ENCODE results near the gene LRMDA. TPM values are rescaled to one million over a fixed set of nuclear protein-coding genes. Genes with fewer than 3 reads are reported as not detected.

The LRMDA gene
- total RNA-seq, 1 donor from 2014 or later, result 5.2 TPM

DNA sequence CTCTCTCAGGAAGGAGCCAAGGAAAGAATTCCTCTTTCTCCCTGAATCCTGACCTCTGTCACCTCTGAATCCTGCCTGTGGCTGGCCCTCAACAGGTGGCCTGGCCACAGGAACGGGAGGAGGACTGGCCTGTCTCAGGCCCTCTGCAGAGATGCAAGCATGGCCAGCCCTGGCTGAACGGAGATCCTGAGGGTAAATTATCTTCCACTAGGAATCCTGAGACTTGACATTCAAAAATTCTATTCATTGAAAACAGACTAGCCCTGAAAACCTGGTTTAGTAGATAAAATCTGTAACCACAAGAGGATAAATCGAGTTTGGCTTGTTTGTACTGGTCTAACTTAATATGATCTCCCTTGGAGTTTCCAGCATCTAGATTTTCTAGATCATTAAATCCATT, 579.3 kb downstream of the LRMDA start:
- peak overlapping the region; percentile 71 for H3K4me3 Mint-ChIP-seq
- no peaks in the 10 kb centered on the region for H3K36me3 ChIP-seq

DNA sequence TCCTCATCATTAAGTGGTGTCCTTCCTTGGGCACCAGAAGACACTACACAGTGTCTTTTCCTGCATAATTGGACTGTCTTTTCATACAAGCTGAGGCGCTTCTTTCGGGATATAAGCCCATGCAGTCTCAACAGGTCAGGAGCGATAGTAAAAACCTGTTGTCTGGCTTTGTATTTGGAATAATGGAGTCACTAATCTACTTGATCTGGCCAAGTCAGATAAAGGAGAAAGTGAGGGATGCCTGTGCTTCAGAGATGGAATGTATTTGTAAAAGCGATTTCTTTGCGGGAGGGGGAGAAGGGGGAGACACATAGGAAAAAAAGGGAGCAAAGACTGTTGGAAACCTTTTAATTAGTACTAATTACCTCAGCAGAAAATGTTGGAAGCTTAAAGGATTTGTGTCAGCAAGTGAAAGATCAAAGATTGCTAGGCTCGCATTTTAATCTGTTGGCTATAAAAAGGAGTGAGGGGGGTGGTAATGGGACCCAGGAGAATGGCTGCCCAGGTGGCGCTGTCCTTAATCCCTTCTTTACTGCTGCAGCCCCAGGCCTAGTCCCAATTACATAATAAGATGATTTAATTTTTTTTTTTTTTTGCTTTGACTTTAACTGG, 581.4 kb downstream of the LRMDA start:
- Mint-ChIP-seq H3K27ac (no peak overlapping the region), H3K9me3 (peaks cover 3% of the 10 kb centered on the region), H3K36me3 (no peaks in the 10 kb centered on the region), H3K4me1 (peaks cover 54% of the 10 kb centered on the region), H3K4me3 (peak overlapping the region; percentile 15), H3K27me3 (ENCODE audit: insufficient read depth, low read depth) (peaks cover 8% of the 10 kb centered on the region)
- Histone ChIP-seq H3K27me3 (no peaks in the 10 kb centered on the region), H3K4me3 (no peak overlapping the region), H2AFZ (replicated peaks) (no peak overlapping the region), H3K36me3 (no peaks in the 10 kb centered on the region), H3K4me1 (peaks cover 60% of the 10 kb centered on the region), H4K20me1 (ENCODE audit: low read depth) (no peaks in the 10 kb centered on the region), H3F3A (ENCODE audit: low read depth) (peaks cover 40% of the 10 kb centered on the region), H3K9ac (no peak overlapping the region), H3K4me2 (peak overlapping the region; percentile 48), H3K9me3 (ENCODE audit: low read depth) (no peaks in the 10 kb centered on the region), H3K79me2 (ENCODE audit: low read depth) (no peaks in the 10 kb centered on the region), H3K27ac (peak overlapping the region; percentile 44)
- no peak for TF ChIP-seq EZH2 (IDR thresholded peaks at IDR 0.05)
- TF ChIP-seq EZH2phosphoT487 (IDR thresholded peaks at IDR 0.05), result peak; percentile 94
- TF ChIP-seq, protein P1, sequence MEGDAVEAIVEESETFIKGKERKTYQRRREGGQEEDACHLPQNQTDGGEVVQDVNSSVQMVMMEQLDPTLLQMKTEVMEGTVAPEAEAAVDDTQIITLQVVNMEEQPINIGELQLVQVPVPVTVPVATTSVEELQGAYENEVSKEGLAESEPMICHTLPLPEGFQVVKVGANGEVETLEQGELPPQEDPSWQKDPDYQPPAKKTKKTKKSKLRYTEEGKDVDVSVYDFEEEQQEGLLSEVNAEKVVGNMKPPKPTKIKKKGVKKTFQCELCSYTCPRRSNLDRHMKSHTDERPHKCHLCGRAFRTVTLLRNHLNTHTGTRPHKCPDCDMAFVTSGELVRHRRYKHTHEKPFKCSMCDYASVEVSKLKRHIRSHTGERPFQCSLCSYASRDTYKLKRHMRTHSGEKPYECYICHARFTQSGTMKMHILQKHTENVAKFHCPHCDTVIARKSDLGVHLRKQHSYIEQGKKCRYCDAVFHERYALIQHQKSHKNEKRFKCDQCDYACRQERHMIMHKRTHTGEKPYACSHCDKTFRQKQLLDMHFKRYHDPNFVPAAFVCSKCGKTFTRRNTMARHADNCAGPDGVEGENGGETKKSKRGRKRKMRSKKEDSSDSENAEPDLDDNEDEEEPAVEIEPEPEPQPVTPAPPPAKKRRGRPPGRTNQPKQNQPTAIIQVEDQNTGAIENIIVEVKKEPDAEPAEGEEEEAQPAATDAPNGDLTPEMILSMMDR (IDR thresholded peaks at IDR 0.05), result peak; percentile 44
- DNase-seq (ENCODE audit: low spot score), result peak; percentile 87

More for the DNA sequence above, 579.3 kb downstream of the LRMDA start:
- Mint-ChIP-seq H3K4me1 (peaks cover 75% of the 10 kb centered on the region), H3K27ac (peak overlapping the region; percentile 2), H3K27me3 (ENCODE audit: insufficient read depth, low read depth) (peaks cover 5% of the 10 kb centered on the region), H3K36me3 (no peaks in the 10 kb centered on the region), H3K9me3 (peaks cover 3% of the 10 kb centered on the region)
- H3K9me3 ChIP-seq (ENCODE audit: low read depth), result no peaks in the 10 kb centered on the region
- no peak overlapping the region for H3K4me3 ChIP-seq
- TF ChIP-seq EZH2phosphoT487 (IDR thresholded peaks at IDR 0.05) (no peak), EZH2 (IDR thresholded peaks at IDR 0.05) (no peak)
- TF ChIP-seq, protein P1 (IDR thresholded peaks at IDR 0.05), result no peak
- no peaks in the 10 kb centered on the region for H3K27me3 ChIP-seq
- peak overlapping the region; percentile 13 for H3K27ac ChIP-seq
- H3F3A ChIP-seq (ENCODE audit: low read depth), result peaks cover 40% of the 10 kb centered on the region
- no peak overlapping the region for H3K9ac ChIP-seq
- H4K20me1 ChIP-seq (ENCODE audit: low read depth), result no peaks in the 10 kb centered on the region
- no peak overlapping the region for H2AFZ ChIP-seq (replicated peaks)
- DNase-seq (ENCODE audit: low spot score), result peak; percentile 56
- H3K4me2 ChIP-seq, result no peak overlapping the region
- peaks cover 80% of the 10 kb centered on the region for H3K4me1 ChIP-seq
- no peaks in the 10 kb centered on the region for H3K79me2 ChIP-seq (ENCODE audit: low read depth)

DNA sequence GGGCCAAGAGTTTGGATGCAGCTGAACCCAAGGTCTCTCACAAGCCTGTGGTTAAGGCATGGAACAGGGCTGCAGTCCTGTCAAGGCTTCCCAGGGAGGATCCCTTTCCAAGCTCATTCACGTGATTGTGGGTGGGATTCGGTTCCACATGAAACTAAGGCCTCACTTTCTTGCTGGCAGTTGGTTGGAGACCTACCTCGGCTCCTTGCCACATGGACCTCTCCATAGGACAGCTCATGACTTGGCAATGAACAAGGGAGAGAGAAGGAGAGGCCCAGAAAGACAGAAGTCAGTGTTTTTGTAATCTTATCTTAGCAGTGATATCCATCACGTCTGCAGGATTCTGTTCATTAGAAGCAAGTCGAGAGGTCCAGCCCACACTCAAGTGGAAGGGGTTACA, 583.8 kb downstream of the LRMDA start:
- TF ChIP-seq EZH2 (IDR thresholded peaks at IDR 0.05), result no peak
- TF ChIP-seq, protein P1 (IDR thresholded peaks at IDR 0.05), result no peak
- TF ChIP-seq EZH2phosphoT487 (IDR thresholded peaks at IDR 0.05), result no peak
- H3K4me3 Mint-ChIP-seq, result no peak overlapping the region
- H3K36me3 ChIP-seq, result no peaks in the 10 kb centered on the region
- H3K9ac ChIP-seq, result no peak overlapping the region
- no peaks in the 10 kb centered on the region for H4K20me1 ChIP-seq (ENCODE audit: low read depth)
- H3K27ac Mint-ChIP-seq, result no peak overlapping the region
- H3K9me3 ChIP-seq (ENCODE audit: low read depth), result no peaks in the 10 kb centered on the region
- H3K27ac ChIP-seq, result no peak overlapping the region
- no peaks in the 10 kb centered on the region for H3K79me2 ChIP-seq (ENCODE audit: low read depth)
- peaks cover 37% of the 10 kb centered on the region for H3K4me1 ChIP-seq
- H3K9me3 Mint-ChIP-seq, result peaks cover 3% of the 10 kb centered on the region
- DNase-seq (ENCODE audit: low spot score), result no peak
- no peaks in the 10 kb centered on the region for H3K27me3 ChIP-seq
- H3K36me3 Mint-ChIP-seq, result no peaks in the 10 kb centered on the region
- no peak overlapping the region for H3K4me3 ChIP-seq
- peaks cover 35% of the 10 kb centered on the region for H3K4me1 Mint-ChIP-seq
- no peak overlapping the region for H3K4me2 ChIP-seq
- no peak overlapping the region for H2AFZ ChIP-seq (replicated peaks)
- H3F3A ChIP-seq (ENCODE audit: low read depth), result peaks cover 36% of the 10 kb centered on the region
- H3K27me3 Mint-ChIP-seq (ENCODE audit: insufficient read depth, low read depth), result peaks cover 12% of the 10 kb centered on the region

Data from neural progenitor cell (in vitro differentiated cells).